OCI-LY1 (cell line): ENCODE data around the gene SORCS3.

Experiments
- H2AFZ ChIP-seq: fragments of 200-600 bp; sonication (generic), shearing (Covaris generic); 2 replicates; pipeline ENCODE4 v1.6.0; 2014; ENCODE audit warnings: antibody characterized with exemption, mild to moderate bottlenecking, low read length
- H3F3A ChIP-seq: fragments of 200-600 bp; sonication (generic), shearing (Covaris generic); 2 replicates; pipeline ENCODE4 v1.6.0; 2014; ENCODE audit warnings: mild to moderate bottlenecking, antibody characterized with exemption, low read length, moderate library complexity; ENCODE audit not compliant: insufficient read depth
- H3K27ac ChIP-seq: fragments of 200-600 bp; sonication (generic); 2 replicates; pipeline ENCODE4 v1.5.1; 2014; ENCODE audit warnings: low read length, mixed run types, mild to moderate bottlenecking, low read depth; ENCODE audit not compliant: poor library complexity, severe bottlenecking
- H3K27me3 ChIP-seq: fragments of 200-600 bp; sonication (generic); 2 replicates; pipeline ENCODE4 v1.6.0; 2014; ENCODE audit warnings: antibody characterized with exemption, mild to moderate bottlenecking, low read length, moderate library complexity; ENCODE audit not compliant: insufficient read depth
- H3K36me3 ChIP-seq: fragments of 200-600 bp; sonication (generic); 2 replicates; pipeline ENCODE4 v1.6.1; 2014; ENCODE audit warnings: mild to moderate bottlenecking, antibody characterized with exemption, low read length, moderate library complexity, mixed read lengths; ENCODE audit not compliant: insufficient read depth
- H3K4me1 ChIP-seq: fragments of 200-600 bp; sonication (generic); 2 replicates; pipeline ENCODE4 v1.5.1; 2014; ENCODE audit warnings: mild to moderate bottlenecking, low read length, moderate library complexity; ENCODE audit not compliant: insufficient read depth, severe bottlenecking
- H3K4me2 ChIP-seq: fragments of 200-600 bp; sonication (generic), shearing (Covaris generic); 2 replicates; pipeline ENCODE4 v1.6.1; 2014; ENCODE audit warnings: low read length
- H3K4me3 ChIP-seq: fragments of 200-600 bp; sonication (generic); 2 replicates; pipeline ENCODE4 v1.5.1; 2014; ENCODE audit warnings: low read length, low read depth, mild to moderate bottlenecking, mixed read lengths; ENCODE audit not compliant: poor library complexity, severe bottlenecking
- H3K79me2 ChIP-seq: fragments of 200-600 bp; shearing (Covaris generic); 2 replicates; pipeline ENCODE4 v1.6.1; 2016; ENCODE audit warnings: mixed run types, low read length, mixed read lengths; ENCODE audit not compliant: insufficient read depth
- H3K9ac ChIP-seq: fragments of 200-600 bp; sonication (generic), shearing (Covaris generic); 2 replicates; pipeline ENCODE4 v1.6.1; 2014; ENCODE audit warnings: mild to moderate bottlenecking, low read length, mixed read lengths
- H3K9me2 ChIP-seq: fragments of 200-600 bp; sonication (generic), shearing (Covaris generic); 2 replicates; pipeline ENCODE4 v1.6.1; 2014; ENCODE audit warnings: low read depth, mild to moderate bottlenecking, low read length, mixed read lengths
- H3K9me3 ChIP-seq: fragments of 200-600 bp; shearing (Covaris generic); 2 replicates; pipeline ENCODE4 v1.6.1; 2014; ENCODE audit warnings: low read length, mixed read lengths
- H4K20me1 ChIP-seq: fragments of 200-600 bp; sonication (generic), shearing (Covaris generic); 2 replicates; pipeline ENCODE4 v1.6.0; 2016; ENCODE audit warnings: mild to moderate bottlenecking, low read length; ENCODE audit not compliant: insufficient read depth
- CTCF ChIP-seq: fragments of 200-600 bp; sonication (generic), shearing (Covaris generic); IDR thresholded peaks from 2 replicates; pipeline ENCODE4 v1.5.1; 2017; ENCODE audit warnings: mild to moderate bottlenecking, antibody characterized with exemption, low read length, moderate library complexity, mixed read lengths
- EZH2 ChIP-seq: fragments of 200-600 bp; sonication (generic), shearing (Covaris generic); IDR thresholded peaks from 2 replicates; pipeline ENCODE4 v1.8.0; 2017; ENCODE audit warnings: borderline replicate concordance, mixed run types, mild to moderate bottlenecking, antibody characterized with exemption, low read length, moderate library complexity, mixed read lengths

The SORCS3 gene

GRCh38 chr10:104938031-104938430, 296.9 kb downstream of the SORCS3 start:
- Histone ChIP-seq H4K20me1 (no peaks in the 10 kb centered on the region), H3F3A (no peaks in the 10 kb centered on the region), H3K36me3 (no peaks in the 10 kb centered on the region), H3K9me2 (no peaks in the 10 kb centered on the region), H3K4me2 (no peak overlapping the region), H3K4me3 (no peak overlapping the region), H3K9ac (no peak overlapping the region), H2AFZ (no peak overlapping the region), H3K79me2 (no peaks in the 10 kb centered on the region), H3K27me3 (no peaks in the 10 kb centered on the region), H3K9me3 (no peaks in the 10 kb centered on the region), H3K27ac (no peak overlapping the region), H3K4me1 (no peaks in the 10 kb centered on the region)
- TF ChIP-seq CTCF (no peak), EZH2 (no peak)

GRCh38 chr10:104941662-104942061, 300.6 kb downstream of the SORCS3 start:
- Histone ChIP-seq H3K27ac (no peak overlapping the region), H4K20me1 (no peaks in the 10 kb centered on the region), H3K9me3 (no peaks in the 10 kb centered on the region), H3K9ac (no peak overlapping the region), H3K79me2 (no peaks in the 10 kb centered on the region), H3K4me1 (no peaks in the 10 kb centered on the region), H3K9me2 (no peaks in the 10 kb centered on the region), H3F3A (no peaks in the 10 kb centered on the region), H3K36me3 (no peaks in the 10 kb centered on the region), H3K4me2 (no peak overlapping the region), H2AFZ (no peak overlapping the region), H3K4me3 (no peak overlapping the region), H3K27me3 (no peaks in the 10 kb centered on the region)
- TF ChIP-seq EZH2 (no peak), CTCF (no peak)

- H3K4me1 ChIP-seq: no peaks in the 10 kb centered on the region
- no peak overlapping the region for H2AFZ ChIP-seq
- no peaks in the 10 kb centered on the region for H3K79me2 ChIP-seq
- no peaks in the 10 kb centered on the region for H3K9me2 ChIP-seq
- no peak for TF ChIP-seq CTCF
- no peak for TF ChIP-seq EZH2
- no peaks in the 10 kb centered on the region for H3K27me3 ChIP-seq
- no peak overlapping the region for H3K9ac ChIP-seq
- no peaks in the 10 kb centered on the region for H3F3A ChIP-seq
- no peaks in the 10 kb centered on the region for H3K36me3 ChIP-seq
- no peak overlapping the region for H3K27ac ChIP-seq
- H3K4me3 ChIP-seq: no peak overlapping the region
- H4K20me1 ChIP-seq: no peaks in the 10 kb centered on the region
- H3K4me2 ChIP-seq: no peak overlapping the region
- no peaks in the 10 kb centered on the region for H3K9me3 ChIP-seq
These were observed 306.2 kb downstream of the SORCS3 start for GRCh38 chr10:104947314-104947713.
